ENCODE measurements around the gene CTDP1. TPM values are rescaled to one million over a fixed set of nuclear protein-coding genes. Genes with fewer than 3 reads are reported as not detected.
"Not testable (repeated sequence)": the region's sequence is repeated elsewhere in the genome, so short reads cannot be mapped to it uniquely, and the experiment has no call there.

Gene CTDP1
- total RNA-seq, 1 donor from 2014 or later: 7.5 TPM

DNA sequence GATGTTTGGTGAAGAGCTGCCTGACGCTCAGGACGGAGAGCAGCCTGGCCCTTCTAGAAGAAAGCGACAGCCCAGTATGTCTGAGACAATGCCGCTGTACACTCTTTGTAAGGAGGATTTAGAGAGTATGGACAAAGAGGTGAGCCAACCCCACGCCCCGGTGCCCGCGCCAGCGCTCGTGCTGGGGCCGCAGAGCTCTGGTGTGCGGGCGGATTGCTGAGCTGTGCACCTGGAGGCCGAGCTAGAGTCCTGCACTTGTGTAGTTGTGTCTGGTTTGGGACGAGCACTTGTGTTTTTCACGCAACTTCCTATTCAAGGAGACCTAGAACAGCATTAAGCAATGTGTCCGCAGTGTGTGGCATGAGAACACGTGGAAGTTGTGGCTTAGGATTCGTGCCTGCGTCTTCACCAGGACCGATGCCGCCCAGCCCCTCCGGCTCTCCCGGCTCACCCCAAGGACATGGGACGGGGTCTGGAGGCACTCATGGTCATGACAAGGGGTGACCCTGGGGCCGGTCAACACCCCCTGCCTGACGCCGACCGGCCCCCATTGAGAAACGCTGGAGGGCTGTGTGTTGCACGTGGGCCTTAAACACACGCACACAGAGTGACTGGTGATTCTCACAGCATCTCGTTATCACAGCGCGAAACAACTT is 49.5 kb downstream of the CTDP1 start:
- intact Hi-C loops (cut with micrococcal nuclease): no loop called here
- H3K36me3 ChIP-seq: peaks cover 71% of the 10 kb centered on the region
- no peak overlapping the region for H3K27ac ChIP-seq (replicated peaks)
- DNase-seq: no peak
- no peak overlapping the region for H3K4me3 ChIP-seq
- TF ChIP-seq, protein P1, sequence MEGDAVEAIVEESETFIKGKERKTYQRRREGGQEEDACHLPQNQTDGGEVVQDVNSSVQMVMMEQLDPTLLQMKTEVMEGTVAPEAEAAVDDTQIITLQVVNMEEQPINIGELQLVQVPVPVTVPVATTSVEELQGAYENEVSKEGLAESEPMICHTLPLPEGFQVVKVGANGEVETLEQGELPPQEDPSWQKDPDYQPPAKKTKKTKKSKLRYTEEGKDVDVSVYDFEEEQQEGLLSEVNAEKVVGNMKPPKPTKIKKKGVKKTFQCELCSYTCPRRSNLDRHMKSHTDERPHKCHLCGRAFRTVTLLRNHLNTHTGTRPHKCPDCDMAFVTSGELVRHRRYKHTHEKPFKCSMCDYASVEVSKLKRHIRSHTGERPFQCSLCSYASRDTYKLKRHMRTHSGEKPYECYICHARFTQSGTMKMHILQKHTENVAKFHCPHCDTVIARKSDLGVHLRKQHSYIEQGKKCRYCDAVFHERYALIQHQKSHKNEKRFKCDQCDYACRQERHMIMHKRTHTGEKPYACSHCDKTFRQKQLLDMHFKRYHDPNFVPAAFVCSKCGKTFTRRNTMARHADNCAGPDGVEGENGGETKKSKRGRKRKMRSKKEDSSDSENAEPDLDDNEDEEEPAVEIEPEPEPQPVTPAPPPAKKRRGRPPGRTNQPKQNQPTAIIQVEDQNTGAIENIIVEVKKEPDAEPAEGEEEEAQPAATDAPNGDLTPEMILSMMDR (IDR thresholded peaks at IDR 0.05; ENCODE audit: borderline replicate concordance): no peak
- peaks cover 12% of the 10 kb centered on the region for H3K9me3 ChIP-seq (replicated peaks)
- H3K27me3 ChIP-seq (ENCODE audit: low read depth): no peaks in the 10 kb centered on the region
- no peaks in the 10 kb centered on the region for H3K4me1 ChIP-seq

DNA sequence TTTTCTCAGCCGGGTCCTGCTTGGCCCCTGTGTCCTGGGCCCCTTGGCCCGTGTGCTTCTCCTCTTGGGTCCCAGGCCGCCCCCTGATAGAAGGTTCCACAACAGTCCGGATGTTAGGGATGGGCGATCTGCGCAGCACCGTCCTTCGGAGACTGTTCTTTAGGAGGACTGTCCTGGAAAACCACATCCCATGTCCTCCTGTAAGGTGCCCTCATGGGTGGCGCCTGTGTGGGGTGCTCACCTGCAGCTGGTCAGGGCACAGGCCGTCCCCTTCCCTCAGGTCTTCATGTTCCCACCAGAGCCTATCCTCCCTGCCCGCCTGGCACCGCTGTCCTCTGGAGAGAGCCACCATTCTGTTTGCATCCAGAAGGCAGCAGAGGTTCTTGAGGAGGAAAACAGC is 50.0 kb downstream of the CTDP1 start:
- H3K4me1 ChIP-seq: no peaks in the 10 kb centered on the region
- peaks cover 71% of the 10 kb centered on the region for H3K36me3 ChIP-seq
- no peaks in the 10 kb centered on the region for H3K27me3 ChIP-seq (ENCODE audit: low read depth)
- DNase-seq: no peak
- H3K9me3 ChIP-seq (replicated peaks): peaks cover 12% of the 10 kb centered on the region
- no peak overlapping the region for H3K27ac ChIP-seq (replicated peaks)
- intact Hi-C loops (cut with micrococcal nuclease): no loop called here
- H3K4me3 ChIP-seq: no peak overlapping the region
- TF ChIP-seq, protein P1 (IDR thresholded peaks at IDR 0.05; ENCODE audit: borderline replicate concordance): no peak

- intact Hi-C loops (cut with micrococcal nuclease): no loop called here
- DNase-seq: no peak
Measured at GRCh38 chr18:79730804-79731203, 51.2 kb downstream of the CTDP1 start.

GRCh38 chr18:79731881-79732720 is 52.5 kb downstream of the CTDP1 start:
- H3K4me3 ChIP-seq; intact Hi-C loops (cut with micrococcal nuclease); H3K4me1 ChIP-seq; H3K27me3 ChIP-seq (ENCODE audit: low read depth); H3K27ac ChIP-seq (replicated peaks); DNase-seq: not testable (repeated sequence)
- H3K9me3 ChIP-seq (replicated peaks): peaks cover 12% of the 10 kb centered on the region
- H3K36me3 ChIP-seq: peaks cover 82% of the 10 kb centered on the region

More at GRCh38 chr18:79730804-79731203, 51.2 kb downstream of the CTDP1 start:
- Histone ChIP-seq H3K4me1 (no peaks in the 10 kb centered on the region), H3K9me3 (replicated peaks) (peaks cover 12% of the 10 kb centered on the region), H3K4me3 (no peak overlapping the region), H3K27ac (replicated peaks) (no peak overlapping the region), H3K27me3 (ENCODE audit: low read depth) (no peaks in the 10 kb centered on the region), H3K36me3 (peaks cover 71% of the 10 kb centered on the region)
- TF ChIP-seq, protein P1 (IDR thresholded peaks at IDR 0.05; ENCODE audit: borderline replicate concordance): no peak

DNA sequence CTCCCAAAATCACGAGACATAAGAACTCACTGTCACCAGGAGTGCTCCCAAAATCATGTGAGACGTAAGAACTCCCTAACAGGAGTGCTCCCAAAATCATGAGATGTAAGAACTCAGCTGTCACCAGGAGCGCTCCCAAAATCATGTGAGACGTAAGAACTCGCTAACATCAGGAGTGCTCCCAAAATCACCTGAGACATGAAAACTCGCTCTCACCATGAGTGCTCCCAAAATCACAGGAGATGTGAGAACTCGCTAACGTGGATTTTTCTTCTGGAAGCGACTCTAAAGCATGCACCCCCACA is 53.1 kb downstream of the CTDP1 start:
- Histone ChIP-seq H3K4me1 (no peaks in the 10 kb centered on the region), H3K27ac (replicated peaks) (no peak overlapping the region), H3K27me3 (ENCODE audit: low read depth) (no peaks in the 10 kb centered on the region), H3K9me3 (replicated peaks) (peaks cover 12% of the 10 kb centered on the region), H3K36me3 (peaks cover 88% of the 10 kb centered on the region), H3K4me3 (no peak overlapping the region)
- intact Hi-C loops (cut with micrococcal nuclease): no loop called here
- TF ChIP-seq, protein P1 (IDR thresholded peaks at IDR 0.05; ENCODE audit: borderline replicate concordance): no peak
- DNase-seq: no peak

GRCh38 chr18:79733135-79733701 is 53.6 kb downstream of the CTDP1 start:
- no peaks in the 10 kb centered on the region for H3K4me1 ChIP-seq
- no peak overlapping the region for H3K27ac ChIP-seq (replicated peaks)
- H3K36me3 ChIP-seq: peaks cover 90% of the 10 kb centered on the region
- intact Hi-C loops (cut with micrococcal nuclease): no loop called here
- no peak for DNase-seq
- TF ChIP-seq, protein P1 (IDR thresholded peaks at IDR 0.05; ENCODE audit: borderline replicate concordance): no peak
- no peak overlapping the region for H3K4me3 ChIP-seq
- peaks cover 12% of the 10 kb centered on the region for H3K9me3 ChIP-seq (replicated peaks)
- no peaks in the 10 kb centered on the region for H3K27me3 ChIP-seq (ENCODE audit: low read depth)
